22Rv1 (cell line): ENCODE data around the gene ZNF407.

Experiments used
- ZFX ChIP-seq: fragments of 450-650 bp; IDR thresholded peaks from 2 replicates; pipeline ENCODE4 v1.6.1; 2017; ENCODE audit warnings: antibody characterized with exemption, borderline replicate concordance
- TF ChIP-seq, protein P1 (sequence below): fragments of 450-650 bp; IDR thresholded peaks from 2 replicates; pipeline ENCODE4 v1.5.1; 2017; ENCODE audit warnings: mild to moderate bottlenecking

DNA sequence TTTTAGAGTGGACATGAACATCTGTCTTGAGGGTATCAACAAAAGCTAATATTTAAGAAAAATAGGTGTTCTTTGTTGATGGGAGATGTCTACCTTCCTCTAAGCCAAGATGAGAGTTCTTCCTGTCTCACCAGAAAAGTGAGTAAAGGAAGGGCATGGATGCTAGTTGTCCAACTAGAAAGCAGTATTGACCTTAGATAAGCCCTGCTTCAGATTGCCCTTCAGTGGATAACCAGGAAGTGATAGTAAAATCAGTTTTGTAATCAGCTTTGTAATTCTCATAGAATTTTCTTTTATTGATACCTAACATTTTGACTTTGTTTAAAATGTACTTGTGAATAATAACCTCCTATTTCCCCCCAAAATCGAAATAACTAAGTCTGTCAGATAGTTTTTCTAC, 134.7 kb downstream of the ZNF407 start:
- TF ChIP-seq, protein P1, sequence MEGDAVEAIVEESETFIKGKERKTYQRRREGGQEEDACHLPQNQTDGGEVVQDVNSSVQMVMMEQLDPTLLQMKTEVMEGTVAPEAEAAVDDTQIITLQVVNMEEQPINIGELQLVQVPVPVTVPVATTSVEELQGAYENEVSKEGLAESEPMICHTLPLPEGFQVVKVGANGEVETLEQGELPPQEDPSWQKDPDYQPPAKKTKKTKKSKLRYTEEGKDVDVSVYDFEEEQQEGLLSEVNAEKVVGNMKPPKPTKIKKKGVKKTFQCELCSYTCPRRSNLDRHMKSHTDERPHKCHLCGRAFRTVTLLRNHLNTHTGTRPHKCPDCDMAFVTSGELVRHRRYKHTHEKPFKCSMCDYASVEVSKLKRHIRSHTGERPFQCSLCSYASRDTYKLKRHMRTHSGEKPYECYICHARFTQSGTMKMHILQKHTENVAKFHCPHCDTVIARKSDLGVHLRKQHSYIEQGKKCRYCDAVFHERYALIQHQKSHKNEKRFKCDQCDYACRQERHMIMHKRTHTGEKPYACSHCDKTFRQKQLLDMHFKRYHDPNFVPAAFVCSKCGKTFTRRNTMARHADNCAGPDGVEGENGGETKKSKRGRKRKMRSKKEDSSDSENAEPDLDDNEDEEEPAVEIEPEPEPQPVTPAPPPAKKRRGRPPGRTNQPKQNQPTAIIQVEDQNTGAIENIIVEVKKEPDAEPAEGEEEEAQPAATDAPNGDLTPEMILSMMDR = no peak
- TF ChIP-seq ZFX = no peak
